PC-9 (cell line): ENCODE results near the gene SYDE2. TPM values are rescaled to one million over a fixed set of nuclear protein-coding genes. Genes with fewer than 3 reads are reported as not detected.

ENCODE experiments used
- BruUV-seq: library from RNA; stranded (reverse); fragments of 400-500 nt; replicated peaks from 2 replicates; lab custom pipeline; 2021; lab: Mats Ljungman, UMichigan
- CTCF ChIA-PET: fragments of 300-600 bp; sonication (Branson Sonifier 250); formaldehyde crosslinking; loops from one replicate; lab custom pipeline; 2022; ENCODE audit warnings: antibody characterized with exemption; lab: Charles Lee
- POLR2A ChIA-PET: fragments of 300-600 bp; sonication (Branson Sonifier 250); formaldehyde crosslinking; loops from one replicate; lab custom pipeline; 2022; ENCODE audit warnings: antibody characterized with exemption; ENCODE audit not compliant: unreplicated experiment; lab: Charles Lee
- DNase-seq, 2 experiments: peaks; one replicate each; pipeline versions ENCODE4 v3.0.0 to v3.0.0-alpha.2; 2015 to 2022; ENCODE audit warnings: mixed read lengths in 1 of 2
- H2AFZ ChIP-seq: fragments of 200-600 bp; sonication (generic); 2 replicates; pipeline ENCODE4 v1.8.1; 2017; ENCODE audit warnings: antibody characterized with exemption
- H3F3A ChIP-seq: fragments of 200-600 bp; sonication (generic); 2 replicates; pipeline ENCODE4 v1.8.1; 2017; ENCODE audit warnings: antibody characterized with exemption, mild to moderate bottlenecking, low read depth; ENCODE audit not compliant: insufficient read depth
- H3K27ac ChIP-seq: fragments of 200-600 bp; sonication (generic); 2 replicates; pipeline ENCODE4 v1.6.1; 2016; ENCODE audit warnings: mixed run types
- H3K27me3 ChIP-seq: fragments of 200-600 bp; sonication (generic); 2 replicates; pipeline ENCODE4 v1.6.1; 2016; ENCODE audit warnings: low read depth, mixed run types; ENCODE audit not compliant: insufficient read depth
- H3K36me3 ChIP-seq: fragments of 200-600 bp; sonication (generic); 2 replicates; pipeline ENCODE4 v1.6.1; 2016; ENCODE audit warnings: low read depth, mixed run types
- H3K4me1 ChIP-seq: fragments of 200-600 bp; sonication (generic); replicated peaks from 2 replicates; pipeline ENCODE4 v1.6.1; 2016; ENCODE audit warnings: mixed run types; ENCODE audit not compliant: insufficient read depth
- H3K4me2 ChIP-seq: fragments of 200-600 bp; sonication (generic); 2 replicates; pipeline ENCODE4 v1.6.1; 2017; ENCODE audit warnings: mixed run types
- H3K4me3 ChIP-seq: fragments of 200-600 bp; sonication (generic); 2 replicates; pipeline ENCODE4 v1.6.1; 2016; ENCODE audit warnings: mixed run types
- H3K79me2 ChIP-seq: fragments of 200-600 bp; sonication (generic); 2 replicates; pipeline ENCODE4 v1.6.1; 2017; ENCODE audit warnings: low read depth, mixed run types
- H3K9me2 ChIP-seq: fragments of 200-600 bp; sonication (generic); 2 replicates; pipeline ENCODE4 v1.8.1; 2017; ENCODE audit warnings: mild to moderate bottlenecking; ENCODE audit not compliant: insufficient read depth
- H3K9me3 ChIP-seq: fragments of 200-600 bp; sonication (generic); 2 replicates; pipeline ENCODE4 v1.8.1; 2016; ENCODE audit warnings: low read depth; ENCODE audit not compliant: insufficient read depth
- H4K20me1 ChIP-seq: fragments of 200-600 bp; sonication (generic); 2 replicates; pipeline ENCODE4 v1.8.1; 2017; ENCODE audit not compliant: insufficient read depth
- CTCF ChIP-seq: fragments of 200-600 bp; sonication (generic); conservative IDR thresholded peaks from 2 replicates; pipeline ENCODE4 v1.6.1; 2017; ENCODE audit warnings: mixed run types, antibody characterized with exemption, mild to moderate bottlenecking, moderate library complexity
- EZH2 ChIP-seq: fragments of 200-600 bp; sonication (generic); IDR thresholded peaks from 2 replicates; pipeline ENCODE4 v1.8.0; 2017; ENCODE audit warnings: antibody characterized with exemption, low read depth
- intact Hi-C: fragments of 100-400 bp; cut with micrococcal nuclease; formaldehyde crosslinking; loops from one replicate; pipeline ENCODE4 v1.10.0; 2022; ENCODE audit not compliant: unreplicated experiment
- total RNA-seq: library from RNA; stranded (reverse); gene quantifications from 2 replicates; pipeline ENCODE4 v1.2.3, GENCODE V29; 2021

The SYDE2 gene
- total RNA-seq, 1 experiment from 2014 or later: 10.3 TPM

GRCh38 chr1:85135392-85135798, 65.4 kb downstream of the SYDE2 start:
- ChIA-PET CTCF (no interaction called here), POLR2A (no interaction called here)
- H3K4me3 ChIP-seq: no peak overlapping the region
- H3K9me3 ChIP-seq: no peaks in the 10 kb centered on the region
- intact Hi-C loops: no loop called here
- DNase-seq: peak in 1 of 2 experiments; percentile 73
- H3K36me3 ChIP-seq: no peaks in the 10 kb centered on the region
- no peaks in the 10 kb centered on the region for H4K20me1 ChIP-seq
- no peak for TF ChIP-seq CTCF
- TF ChIP-seq EZH2: no peak
- peak overlapping the region; percentile 44 for H3K4me2 ChIP-seq
- H3K4me1 ChIP-seq: peaks cover 30% of the 10 kb centered on the region
- H3K9me2 ChIP-seq: no peaks in the 10 kb centered on the region; the same call in 1 of the 2 replicates
- H2AFZ ChIP-seq: no peak overlapping the region
- peaks cover 25% of the 10 kb centered on the region for H3F3A ChIP-seq
- H3K27ac ChIP-seq: peak overlapping the region; percentile 42
- BruUV-seq: no TSS peak
- H3K79me2 ChIP-seq: no peaks in the 10 kb centered on the region
- no peaks in the 10 kb centered on the region for H3K27me3 ChIP-seq

- no peaks in the 10 kb centered on the region; the same call in 1 of the 2 replicates for H3K9me2 ChIP-seq
- H3K27ac ChIP-seq: peak overlapping the region; percentile 42
- DNase-seq: peak; percentile 37 to 86
- no peaks in the 10 kb centered on the region for H3K79me2 ChIP-seq
- no peak overlapping the region for H2AFZ ChIP-seq
- H3K27me3 ChIP-seq: no peaks in the 10 kb centered on the region
- POLR2A ChIA-PET: interaction anchor here (0.7 kb wide), 1 partner anchor 765 kb away, joined by 3 read pairs; no protein-coding TSS in a partner anchor
- H3K4me3 ChIP-seq: no peak overlapping the region
- CTCF ChIA-PET: no interaction called here
- no TSS peak for BruUV-seq
- H3K9me3 ChIP-seq: no peaks in the 10 kb centered on the region
- no peaks in the 10 kb centered on the region for H4K20me1 ChIP-seq
- H3K4me2 ChIP-seq: peak overlapping the region; percentile 44
- TF ChIP-seq CTCF: no peak
- no peak for TF ChIP-seq EZH2
- no peaks in the 10 kb centered on the region for H3K36me3 ChIP-seq
- H3K4me1 ChIP-seq: peaks cover 30% of the 10 kb centered on the region
- intact Hi-C loops: no loop called here
- peaks cover 25% of the 10 kb centered on the region for H3F3A ChIP-seq
Measured at GRCh38 chr1:85134583-85135391, 66.0 kb downstream of the SYDE2 start.

DNA sequence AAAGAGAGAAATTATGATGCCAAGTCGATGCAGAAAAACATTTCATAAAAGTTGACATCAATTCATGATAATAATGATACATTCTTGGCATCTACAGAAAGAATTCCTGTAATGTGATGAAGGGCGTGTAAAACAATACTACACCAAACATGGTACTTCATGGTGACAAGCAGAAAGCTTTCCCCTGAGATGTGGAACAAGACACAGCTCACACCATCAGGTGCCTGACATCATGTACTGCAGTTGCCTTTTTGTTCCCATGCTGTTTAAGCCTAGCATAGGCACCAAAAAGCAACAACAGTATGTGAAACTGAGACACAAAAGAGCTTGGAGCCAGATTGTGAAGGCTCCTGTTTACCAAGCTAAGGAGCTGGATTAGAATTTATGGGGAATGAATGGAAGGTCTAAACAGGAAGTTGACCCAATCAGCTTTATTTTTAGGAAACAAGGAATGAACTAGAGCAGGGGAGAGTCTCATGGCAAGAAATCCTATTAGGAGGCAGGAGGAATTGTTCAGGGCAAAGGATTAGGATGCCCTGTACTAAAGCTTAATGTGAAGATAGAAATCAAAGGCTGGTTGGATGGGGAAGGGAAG, 67.2 kb downstream of the SYDE2 start:
- Histone ChIP-seq H2AFZ (no peak overlapping the region), H3K9me3 (no peaks in the 10 kb centered on the region), H3F3A (peaks cover 25% of the 10 kb centered on the region), H3K9me2 (no peaks in the 10 kb centered on the region; the same call in 1 of the 2 replicates), H3K79me2 (no peaks in the 10 kb centered on the region), H3K4me1 (peaks cover 30% of the 10 kb centered on the region), H3K27ac (no peak overlapping the region), H3K4me2 (no peak overlapping the region), H4K20me1 (no peaks in the 10 kb centered on the region), H3K4me3 (no peak overlapping the region), H3K27me3 (no peaks in the 10 kb centered on the region), H3K36me3 (no peaks in the 10 kb centered on the region)
- ChIA-PET CTCF (no interaction called here), POLR2A (no interaction called here)
- no TSS peak for BruUV-seq
- DNase-seq: no peak
- TF ChIP-seq CTCF (no peak), EZH2 (no peak)
- intact Hi-C loops: no loop called here
